H1 (cell line): ENCODE data around the gene ACOT11. TPM values are rescaled to one million over a fixed set of nuclear protein-coding genes. Genes with fewer than 3 reads are reported as not detected.

Experiments used
- EP300 ChIP-seq, 2 experiments: IDR thresholded peaks; 1 replicate in 1 of 2; 2 replicates in 1 of 2; pipeline ENCODE4 v1.6.1; 2011 to 2012; ENCODE audit warnings: low read depth in 2 of 2, low read length in 2 of 2, mild to moderate bottlenecking in 2 of 2, borderline replicate concordance in 1 of 2, inconsistent platforms in 1 of 2, moderate library complexity in 1 of 2
- HDAC2 ChIP-seq, 2 experiments: fragments of 300-600 bp in 1 of 2; sonication (generic) in 1 of 2; IDR thresholded peaks; 2 replicates each; pipeline ENCODE4 v1.6.1; 2011 to 2012; ENCODE audit warnings: low read depth in 2 of 2, low read length in 2 of 2, mild to moderate bottlenecking in 2 of 2, moderate library complexity in 2 of 2, borderline replicate concordance in 1 of 2, inconsistent platforms in 1 of 2
- SIX5 ChIP-seq: IDR thresholded peaks from 2 replicates; pipeline ENCODE4 v1.6.1; 2011; ENCODE audit warnings: mild to moderate bottlenecking, low read depth, low read length
- SRF ChIP-seq: IDR thresholded peaks from 2 replicates; pipeline ENCODE4 v1.6.1; 2011; ENCODE audit warnings: mild to moderate bottlenecking, low read depth, low read length, moderate library complexity
- polyA plus RNA-seq, 7 experiments: library from polyadenylated mRNA; depleted of rRNA in 3 of 7; stranded (reverse) in 5 of 7; unstranded in 2 of 7; fragments of >200 nt in 5 of 7; fragments of 200-250 nt in 2 of 7; gene quantifications; 1 replicate in 5 of 7; 2 replicates in 1 of 7; 4 replicates in 1 of 7; pipeline versions ENCODE4 v1.2.1 to v1.2.3, GENCODE V29; 2011 to 2013; ENCODE audit warnings: missing spikeins in 2 of 7, mixed read lengths in 2 of 7
- total RNA-seq: library from RNA; stranded (reverse); fragmentation: NEBNext Ultra II Directional; extraction: Animal tissue kit (Norgen Biotek cat#: 25700); gene quantifications from 2 replicates; pipeline ENCODE4 v1.2.1, GENCODE V29; 2021

The ACOT11 gene
- total and polyA plus RNA-seq, 2 of the 8 experiments (the other 6 are each of a cell fraction or from before 2014, with no cell fraction given): 3.8 to 4.5 TPM

- no peak for TF ChIP-seq HDAC2 (IDR thresholded peaks at IDR 0.05; ENCODE audit: borderline replicate concordance in 1 of 2, low read depth in 2 of 2, low read length in 2 of 2)
- no peak for TF ChIP-seq SRF
- TF ChIP-seq SIX5: no peak
- TF ChIP-seq EP300 (IDR thresholded peaks at IDR 0.05; ENCODE audit: borderline replicate concordance in 1 of 2, low read depth in 2 of 2, low read length in 2 of 2): no peak
- TF ChIP-seq, all 59 proteins: peak for 0
Measured at GRCh38 chr1:54615531-54616279, 67.7 kb downstream of the ACOT11 start (continued).
